B cell (primary cell): ENCODE results near the gene ABCG5. TPM values are rescaled to one million over a fixed set of nuclear protein-coding genes. Genes with fewer than 3 reads are reported as not detected.

Source experiments
- ATAC-seq: fragments of 200-7000 bp; cut with Tn5 transposase; one replicate; pipeline ENCODE4 v1.10.0; 2021; ENCODE audit warnings: low read depth, mild to moderate bottlenecking, moderate number of reproducible peaks, moderate library complexity
- CTCF ChIA-PET: fragments of 350-600 bp; sonication (Branson Sonifier 250); formaldehyde crosslinking; loops from one replicate; lab custom pipeline; 2021; ENCODE audit warnings: antibody characterized with exemption, inconsistent platforms; lab: Charles Lee
- POLR2A ChIA-PET: fragments of 350-600 bp; sonication (Branson Sonifier 250); formaldehyde crosslinking; loops from one replicate; lab custom pipeline; 2021; ENCODE audit warnings: antibody characterized with exemption; lab: Charles Lee
- DNase-seq: peaks from one replicate; pipeline ENCODE4 v3.0.0; 2013
- H2AFZ ChIP-seq: 2 replicates; pipeline ENCODE4 v1.6.1; 2012; ENCODE audit warnings: mild to moderate bottlenecking, low read depth, low read length; ENCODE audit not compliant: insufficient read depth, poor library complexity, severe bottlenecking
- H3K27ac ChIP-seq, 2 donors: 1 replicate in 1 of 2; 2 replicates in 1 of 2; pipeline ENCODE4 v1.5.1; 2012 to 2013; ENCODE audit warnings: low read length in 2 of 2, mild to moderate bottlenecking in 2 of 2, moderate library complexity in 1 of 2
- H3K27me3 ChIP-seq, 4 experiments: fragments of 200-600 bp in 1 of 4; sonication (generic) in 1 of 4; replicated peaks in 1 of 4; 1 replicate in 2 of 4; 2 replicates in 2 of 4; pipeline versions ENCODE4 v1.6.1 to v1.7.0; 2013 to 2016; ENCODE audit warnings: low read length in 3 of 4, mild to moderate bottlenecking in 2 of 4, mixed read lengths in 1 of 4, moderate library complexity in 1 of 4; ENCODE audit not compliant: insufficient read depth in 4 of 4, control insufficient read depth in 3 of 4; ENCODE audit errors: control extremely low read depth in 1 of 4
- H3K36me3 ChIP-seq, 2 experiments: replicated peaks in 1 of 2; 1 replicate in 1 of 2; 2 replicates in 1 of 2; pipeline versions ENCODE4 v1.6.1 to v1.7.1; 2013; ENCODE audit warnings: low read length in 1 of 2; ENCODE audit not compliant: insufficient read depth in 2 of 2, control insufficient read depth in 1 of 2; ENCODE audit errors: control extremely low read depth in 1 of 2, extremely low read depth in 1 of 2
- H3K4me1 ChIP-seq, 2 donors: fragments of 200-600 bp in 1 of 2; sonication (generic) in 1 of 2; 1 replicate in 1 of 2; 2 replicates in 1 of 2; pipeline versions ENCODE4 v1.5.1 to v1.6.1; 2013 to 2017; ENCODE audit warnings: low read length in 2 of 2; ENCODE audit not compliant: control insufficient read depth in 2 of 2, insufficient read depth in 2 of 2
- H3K4me2 ChIP-seq: replicated peaks from 2 replicates; pipeline ENCODE3; 2012; ENCODE audit warnings: mild to moderate bottlenecking, low read depth, low read length; ENCODE audit not compliant: poor library complexity, severe bottlenecking
- H3K4me3 ChIP-seq, 5 experiments: fragments of 200-600 bp in 1 of 5; sonication (generic) in 1 of 5; 1 replicate in 3 of 5; 2 replicates in 2 of 5; pipeline versions ENCODE4 v1.5.1 to v1.7.0; 2011 to 2016; ENCODE audit warnings: low read length in 4 of 5, mild to moderate bottlenecking in 4 of 5, low read depth in 2 of 5, control low read depth in 1 of 5, moderate library complexity in 1 of 5; ENCODE audit not compliant: insufficient read depth in 1 of 5; ENCODE audit errors: control extremely low read depth in 1 of 5, extremely low read depth in 1 of 5
- H3K79me2 ChIP-seq: fragments of 200-600 bp; sonication (generic); one replicate; pipeline ENCODE4 v1.6.0; 2016; ENCODE audit warnings: low read length; ENCODE audit not compliant: control insufficient read depth, insufficient read depth
- H3K9ac ChIP-seq: fragments of 200-600 bp; sonication (generic); 2 replicates; pipeline ENCODE4 v1.6.1; 2017; ENCODE audit warnings: mild to moderate bottlenecking, low read length, moderate library complexity
- H3K9me3 ChIP-seq, 3 donors: one replicate each; pipeline versions ENCODE4 v1.6.1 to v1.7.1; 2013; ENCODE audit warnings: low read length in 2 of 3; ENCODE audit not compliant: control insufficient read depth in 2 of 3, insufficient read depth in 1 of 3; ENCODE audit errors: control extremely low read depth in 1 of 3
- H4K20me1 ChIP-seq: 2 replicates; pipeline ENCODE4 v1.6.0; 2012; ENCODE audit warnings: mild to moderate bottlenecking, low read length; ENCODE audit not compliant: insufficient read depth, control insufficient read depth, poor library complexity, severe bottlenecking
- H3K27ac Mint-ChIP-seq: one replicate; pipeline ENCODE4 v1.8.0; 2021; ENCODE audit warnings: mixed read lengths
- H3K27me3 Mint-ChIP-seq: one replicate; pipeline ENCODE4 v1.8.0; 2021; ENCODE audit warnings: mixed read lengths
- H3K4me1 Mint-ChIP-seq: one replicate; pipeline ENCODE4 v1.8.0; 2021; ENCODE audit warnings: mixed read lengths
- H3K4me3 Mint-ChIP-seq: one replicate; pipeline ENCODE4 v1.8.0; 2021; ENCODE audit warnings: mixed read lengths
- H3K9me3 Mint-ChIP-seq: one replicate; pipeline ENCODE4 v1.8.0; 2022; ENCODE audit warnings: mixed read lengths; ENCODE audit not compliant: insufficient read depth
- CTCF ChIP-seq: fragments of 200-600 bp; IDR thresholded peaks from one replicate; pipeline ENCODE4 v1.8.0; 2022; ENCODE audit warnings: antibody characterized with exemption, mild to moderate bottlenecking
- EZH2 ChIP-seq: IDR thresholded peaks from 2 replicates; pipeline ENCODE4 v1.6.1; 2012; ENCODE audit warnings: borderline replicate concordance, low read depth, mild to moderate bottlenecking, moderate library complexity, low read length; ENCODE audit not compliant: insufficient read depth, poor library complexity, severe bottlenecking
- WGBS: methylation state at CpG from one replicate; pipeline ENCODE4 v1.1.5; 2013; ENCODE audit warnings: missing lambda C conversion rate; ENCODE audit not compliant: insufficient coverage; 5-methylcytosine and 5-hydroxymethylcytosine counted together
- intact Hi-C: fragments of 100-400 bp; cut with micrococcal nuclease; formaldehyde crosslinking; loops from one replicate; pipeline ENCODE4 v1.10.0; 2022
- polyA plus RNA-seq: library from polyadenylated mRNA; depleted of rRNA; stranded (reverse); fragments of >200 nt; gene quantifications from 2 replicates; pipeline ENCODE4 v1.2.3, GENCODE V29; 2012
- total RNA-seq, 2 donors: library from RNA; stranded (reverse); fragments of 120-200 nt in 1 of 2; gene quantifications; 1 replicate in 1 of 2; 2 replicates in 1 of 2; pipeline versions ENCODE4 v1.2.3 to v1.2.4, GENCODE V29; 2013 to 2022

The ABCG5 gene
- total and polyA plus RNA-seq, 2 donors (not counting 1 experiment from before 2014, with no cell fraction given): not detected

GRCh38 chr2:43764086-43764705 lies 74.4 kb downstream of the ABCG5 start:
- POLR2A ChIA-PET: no interaction called here
- Histone ChIP-seq H3K27ac (no peak overlapping the region), H3K79me2 (no peaks in the 10 kb centered on the region), H3K9ac (no peak overlapping the region), H2AFZ (no peak overlapping the region), H3K36me3 (no peaks in the 10 kb centered on the region), H3K9me3 (peaks cover 0 to 4% (median 0%) of the 10 kb centered on the region in 3 donors), H3K4me2 (no peak overlapping the region), H3K27me3 (peaks cover 0 to 2% (median 1%) of the 10 kb centered on the region in 4 experiments), H3K4me1 (no peaks in the 10 kb centered on the region), H4K20me1 (no peaks in the 10 kb centered on the region), H3K4me3 (no peak overlapping the region)
- Mint-ChIP-seq H3K27ac (no peak overlapping the region), H3K27me3 (peaks cover 13% of the 10 kb centered on the region), H3K4me1 (no peaks in the 10 kb centered on the region), H3K4me3 (no peak overlapping the region), H3K9me3 (peaks cover 2% of the 10 kb centered on the region)
- DNase-seq: no peak
- TF ChIP-seq EZH2 (no peak), CTCF (no peak)
- no peak for ATAC-seq
- intact Hi-C loops: no loop called here
- CTCF ChIA-PET: no interaction called here
- no CpG with 5 or more reads among the region's 1 CpG for WGBS

DNA sequence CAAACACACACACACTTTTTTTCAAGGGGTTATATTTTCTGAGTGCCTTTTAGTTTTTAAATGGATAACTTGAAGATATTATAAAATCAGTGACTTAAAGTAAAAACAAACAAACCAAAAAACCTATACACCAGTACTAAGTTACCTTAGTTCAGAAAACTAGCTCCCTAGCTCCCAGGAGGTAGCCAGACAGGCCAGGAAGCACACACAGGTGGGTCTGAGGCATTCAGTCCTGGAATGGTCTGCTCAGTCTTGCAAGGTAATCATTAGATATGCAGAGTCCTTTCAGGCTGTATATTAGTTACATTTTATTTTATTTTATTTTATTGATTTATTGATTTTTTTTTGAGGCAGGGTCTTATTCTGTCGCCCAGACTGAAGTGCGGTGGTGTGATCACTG lies 75.5 kb downstream of the ABCG5 start:
- intact Hi-C loops: no loop called here
- ChIA-PET POLR2A (no interaction called here), CTCF (no interaction called here)
- no peak overlapping the region for H3K4me2 ChIP-seq
- no peak for ATAC-seq
- Mint-ChIP-seq H3K27ac (no peak overlapping the region), H3K4me3 (no peak overlapping the region), H3K4me1 (no peaks in the 10 kb centered on the region), H3K27me3 (peaks cover 7% of the 10 kb centered on the region), H3K9me3 (peaks cover 2% of the 10 kb centered on the region)
- DNase-seq: no peak
- peaks cover 0 to 5% (median 1%) of the 10 kb centered on the region in 4 experiments for H3K27me3 ChIP-seq
- 100% methylated on average over 2 of the region's 2 CpGs for WGBS
- no peak overlapping the region for H3K27ac ChIP-seq
- no peaks in the 10 kb centered on the region for H3K36me3 ChIP-seq
- TF ChIP-seq CTCF (no peak), EZH2 (no peak)
- H3K4me3 ChIP-seq: no peak overlapping the region
- no peaks in the 10 kb centered on the region for H3K4me1 ChIP-seq
- peaks cover 0 to 4% (median 0%) of the 10 kb centered on the region in 3 donors for H3K9me3 ChIP-seq
- H4K20me1 ChIP-seq: no peaks in the 10 kb centered on the region
- no peak overlapping the region for H2AFZ ChIP-seq
- H3K79me2 ChIP-seq: no peaks in the 10 kb centered on the region
- no peak overlapping the region for H3K9ac ChIP-seq
